ENCODE data around the gene SEBOX.

- no peak for TF ChIP-seq CTCF (IDR thresholded peaks at IDR 0.05)
- TF ChIP-seq ZFX (IDR thresholded peaks at IDR 0.05; ENCODE audit: borderline replicate concordance), result no peak
Observed at GRCh38 chr17:28324267-28324745, 40.7 kb downstream of the SEBOX start.
